ENCODE data around the gene MANEAL.
A peak's percentile ranks its signal among the peaks of the same experiment; 100 is the strongest.

Gene MANEAL

DNA sequence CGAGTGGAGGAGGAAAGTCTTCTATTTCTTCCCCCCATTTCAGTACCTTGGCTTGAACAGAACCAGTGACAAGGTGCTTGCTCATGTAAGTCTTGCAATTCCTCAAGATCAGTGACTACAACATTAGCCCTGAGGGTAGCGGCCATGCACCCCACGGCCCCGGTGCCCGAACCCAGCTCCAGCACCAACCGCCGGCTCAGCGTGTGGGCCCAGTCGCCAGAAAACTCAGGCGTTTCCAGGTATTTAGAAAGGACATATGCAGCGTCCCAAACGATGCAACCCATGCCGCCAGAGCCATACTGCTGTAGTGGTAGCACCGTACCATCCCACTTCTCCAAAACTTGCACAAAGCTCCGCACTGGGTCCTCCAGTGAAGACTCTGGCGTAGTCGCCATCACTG lies 11.2 kb upstream of the MANEAL start:
- no peak overlapping the region for H3K4me3 ChIP-seq (ENCODE audit: low read depth, low read length)
- TF ChIP-seq, protein P1, sequence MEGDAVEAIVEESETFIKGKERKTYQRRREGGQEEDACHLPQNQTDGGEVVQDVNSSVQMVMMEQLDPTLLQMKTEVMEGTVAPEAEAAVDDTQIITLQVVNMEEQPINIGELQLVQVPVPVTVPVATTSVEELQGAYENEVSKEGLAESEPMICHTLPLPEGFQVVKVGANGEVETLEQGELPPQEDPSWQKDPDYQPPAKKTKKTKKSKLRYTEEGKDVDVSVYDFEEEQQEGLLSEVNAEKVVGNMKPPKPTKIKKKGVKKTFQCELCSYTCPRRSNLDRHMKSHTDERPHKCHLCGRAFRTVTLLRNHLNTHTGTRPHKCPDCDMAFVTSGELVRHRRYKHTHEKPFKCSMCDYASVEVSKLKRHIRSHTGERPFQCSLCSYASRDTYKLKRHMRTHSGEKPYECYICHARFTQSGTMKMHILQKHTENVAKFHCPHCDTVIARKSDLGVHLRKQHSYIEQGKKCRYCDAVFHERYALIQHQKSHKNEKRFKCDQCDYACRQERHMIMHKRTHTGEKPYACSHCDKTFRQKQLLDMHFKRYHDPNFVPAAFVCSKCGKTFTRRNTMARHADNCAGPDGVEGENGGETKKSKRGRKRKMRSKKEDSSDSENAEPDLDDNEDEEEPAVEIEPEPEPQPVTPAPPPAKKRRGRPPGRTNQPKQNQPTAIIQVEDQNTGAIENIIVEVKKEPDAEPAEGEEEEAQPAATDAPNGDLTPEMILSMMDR (IDR thresholded peaks at IDR 0.05; ENCODE audit: borderline replicate concordance, insufficient read depth, low read depth, low read length) = no peak

DNA sequence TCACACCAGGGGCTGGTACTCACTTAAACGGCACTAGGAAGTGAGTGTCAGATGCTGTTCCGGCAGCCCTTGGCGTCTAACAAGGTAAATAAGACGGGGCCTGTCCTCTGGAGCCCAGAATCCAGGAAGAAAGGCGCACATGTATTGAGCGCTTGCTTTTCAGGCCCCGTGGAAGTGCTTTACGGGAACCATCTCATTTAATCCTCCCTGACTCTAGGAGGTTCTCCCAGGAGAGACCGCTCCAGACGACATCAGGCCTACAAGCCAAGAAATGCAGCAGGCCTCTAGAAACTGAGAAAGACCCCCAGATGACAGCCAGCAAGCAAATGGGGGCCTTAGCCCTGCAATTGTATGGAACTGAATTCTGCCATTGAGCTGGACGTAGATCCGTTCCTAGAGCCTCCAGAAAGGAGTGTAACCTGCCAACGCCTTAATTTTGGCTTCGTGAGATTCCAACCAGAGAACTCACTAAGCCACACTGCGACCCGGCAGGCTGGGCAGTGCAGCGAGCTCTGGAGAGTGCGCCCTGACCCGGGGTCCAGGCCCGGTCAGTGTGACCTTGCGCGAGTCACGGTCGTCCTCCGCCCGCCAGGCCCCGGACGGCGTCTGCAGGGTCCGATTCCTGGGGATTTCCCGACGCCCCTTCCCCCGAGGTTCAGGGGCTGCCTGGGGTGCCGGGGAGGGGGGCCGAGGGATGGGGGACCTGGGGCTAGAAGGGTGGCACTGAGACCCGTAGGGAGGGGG lies 532 bp upstream of the MANEAL start:
- H3K4me3 ChIP-seq (ENCODE audit: low read depth, low read length) = no peak overlapping the region
- TF ChIP-seq, protein P1 (IDR thresholded peaks at IDR 0.05; ENCODE audit: borderline replicate concordance, insufficient read depth, low read depth, low read length) = no peak

DNA sequence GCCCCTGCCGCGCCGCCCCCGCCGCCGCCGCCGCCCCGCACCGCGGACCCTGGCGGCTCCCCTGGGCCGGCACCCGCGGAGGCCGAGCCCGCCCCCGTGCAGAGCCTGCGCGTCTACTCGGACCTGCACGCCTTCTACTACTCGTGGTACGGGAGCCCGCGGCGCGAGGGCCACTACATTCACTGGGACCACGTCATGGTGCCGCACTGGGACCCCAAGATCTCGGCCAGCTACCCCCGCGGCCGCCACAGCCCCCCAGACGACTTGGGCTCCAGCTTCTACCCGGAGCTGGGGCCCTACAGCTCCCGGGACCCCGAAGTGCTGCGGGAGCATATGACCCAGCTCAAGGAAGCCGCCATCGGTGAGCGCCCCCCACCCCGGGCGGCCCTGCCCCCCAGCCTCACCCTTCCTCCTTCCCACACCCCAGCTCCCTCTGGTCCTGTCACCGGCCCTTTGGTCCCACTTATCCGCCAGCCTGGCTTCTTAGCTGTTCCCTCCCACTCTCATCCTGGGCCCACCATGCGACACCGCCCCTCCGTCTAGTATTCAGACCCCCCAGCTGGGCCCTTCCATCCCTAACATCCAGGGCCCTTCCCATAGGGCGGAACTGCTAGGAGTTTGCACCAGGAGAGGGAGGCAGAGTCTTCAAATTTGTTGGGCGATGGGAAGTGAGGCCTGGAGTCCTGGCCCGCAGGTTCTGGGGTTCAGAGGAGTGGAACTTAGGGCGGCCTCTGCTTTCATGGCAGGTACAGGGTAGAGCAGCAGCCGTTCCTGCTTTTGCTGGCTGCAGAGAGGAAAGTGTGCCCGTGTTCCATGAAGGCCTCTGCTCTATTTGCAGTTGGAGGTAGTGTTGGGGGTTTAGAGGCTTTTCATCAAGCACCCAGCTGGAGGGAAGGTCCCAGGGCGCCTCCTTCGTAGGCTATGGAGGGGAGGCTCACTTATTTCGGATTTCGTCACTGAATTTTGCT lies 1.0 kb downstream of the MANEAL start:
- TF ChIP-seq, protein P1 (IDR thresholded peaks at IDR 0.05; ENCODE audit: borderline replicate concordance, insufficient read depth, low read depth, low read length) = no peak
- H3K4me3 ChIP-seq (ENCODE audit: low read depth, low read length) = peak overlapping the region; percentile 69

DNA sequence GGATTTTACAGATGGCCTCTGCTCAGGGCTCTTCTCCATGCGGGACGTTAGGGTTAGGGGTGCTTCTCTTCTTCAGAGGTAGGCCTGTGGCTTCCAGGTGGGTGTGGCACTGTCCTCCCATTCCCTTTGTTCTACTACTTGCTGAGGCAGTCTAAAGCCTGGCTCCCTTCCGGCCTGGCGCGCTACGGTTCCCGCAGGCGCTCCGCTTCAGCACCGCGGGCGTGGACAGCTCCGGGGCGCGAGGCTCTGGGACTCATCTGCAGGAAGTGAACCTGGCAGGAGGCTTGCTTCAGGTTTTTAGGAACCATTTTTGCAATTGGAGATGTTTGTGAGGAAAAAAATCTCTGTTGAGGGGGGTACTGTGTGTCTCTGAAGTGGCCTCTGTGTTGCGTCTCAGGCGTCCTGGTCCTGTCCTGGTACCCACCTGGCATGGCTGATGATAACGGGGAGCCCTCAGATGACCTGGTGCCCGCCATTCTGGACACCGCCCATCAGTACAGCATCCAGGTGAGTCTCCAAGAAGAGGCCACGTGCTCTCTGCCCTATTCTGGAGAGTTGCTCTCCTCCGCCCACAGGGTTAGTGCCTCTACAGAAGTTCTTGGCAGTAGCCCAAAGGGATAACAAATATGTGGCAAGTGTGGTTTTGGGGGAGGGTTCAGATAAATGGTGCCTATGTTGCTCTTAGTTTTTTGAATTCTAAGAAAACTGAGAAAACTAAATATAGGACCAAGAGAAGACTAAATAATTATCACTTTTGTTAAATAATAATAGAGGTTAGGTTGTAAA lies 1.9 kb downstream of the MANEAL start:
- H3K4me3 ChIP-seq (ENCODE audit: low read depth, low read length) = no peak overlapping the region
- TF ChIP-seq, protein P1 (IDR thresholded peaks at IDR 0.05; ENCODE audit: borderline replicate concordance, insufficient read depth, low read depth, low read length) = no peak

DNA sequence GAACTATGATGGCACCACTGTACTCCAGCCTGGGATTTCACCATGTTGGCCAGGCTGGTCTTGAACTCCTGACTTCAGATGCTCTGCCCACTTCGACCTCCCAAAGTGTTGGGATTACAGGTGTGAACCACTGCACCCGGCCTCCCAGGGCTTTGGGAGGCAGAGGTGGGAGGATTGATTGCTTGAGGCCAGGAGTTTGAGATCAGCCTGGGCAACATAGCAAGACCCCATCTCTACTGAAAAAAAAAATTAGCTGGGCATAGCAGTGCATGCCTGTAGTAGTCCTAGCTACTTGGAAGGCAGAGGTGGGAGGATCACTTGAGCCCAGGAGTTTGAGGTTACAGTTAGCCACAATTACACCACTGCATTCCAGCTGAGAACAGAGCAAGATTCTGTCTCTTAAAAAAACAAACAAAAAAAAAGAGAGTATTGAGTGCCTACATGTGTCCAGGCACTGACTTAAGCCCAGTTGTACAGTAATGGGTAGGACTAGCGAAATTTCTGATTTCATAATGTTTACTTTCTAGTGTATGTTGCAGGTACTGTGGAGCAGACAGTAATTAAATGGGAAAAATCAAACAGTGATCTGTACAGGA lies 4.2 kb downstream of the MANEAL start:
- H3K4me3 ChIP-seq (ENCODE audit: low read depth, low read length) = no peak overlapping the region
- TF ChIP-seq, protein P1 (IDR thresholded peaks at IDR 0.05; ENCODE audit: borderline replicate concordance, insufficient read depth, low read depth, low read length) = no peak

DNA sequence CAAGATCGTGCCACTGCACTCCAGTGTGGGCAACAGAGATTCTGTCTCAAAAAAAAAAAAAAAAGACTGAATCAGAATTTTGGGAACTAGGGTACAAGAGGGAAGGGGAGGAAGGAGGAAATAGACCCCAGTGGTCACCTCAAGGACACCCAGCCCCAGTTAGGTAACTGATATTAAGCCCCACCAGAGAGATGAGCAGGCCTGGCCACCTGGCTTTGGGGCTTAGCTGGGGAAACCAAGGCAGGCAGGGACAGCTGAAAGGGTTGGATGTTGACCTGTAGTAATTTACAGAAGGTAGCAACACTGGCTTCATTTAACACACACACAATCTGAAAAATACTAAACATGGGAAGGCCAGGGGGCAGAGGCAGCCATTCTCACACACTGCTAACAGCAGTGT lies 8.8 kb downstream of the MANEAL start:
- TF ChIP-seq, protein P1 (IDR thresholded peaks at IDR 0.05; ENCODE audit: borderline replicate concordance, insufficient read depth, low read depth, low read length) = no peak
- H3K4me3 ChIP-seq (ENCODE audit: low read depth, low read length) = no peak overlapping the region

All from GM12875 (cell line).